HCT116 (cell line): ENCODE measurements around the gene TSPAN14. TPM values are rescaled to one million over a fixed set of nuclear protein-coding genes. Genes with fewer than 3 reads are reported as not detected.

Experiments
- ATAC-seq: fragments of 200-7000 bp; cut with Tn5 transposase; 2 replicates; pipeline ENCODE4 v1.9.1; 2020; ENCODE audit warnings: mild to moderate bottlenecking, moderate library complexity
- BruUV-seq: library from RNA; stranded (reverse); fragments of 400-500 nt; replicated peaks from 2 replicates; lab custom pipeline; 2021; lab: Mats Ljungman, UMichigan
- CTCF ChIA-PET: fragments of 300-600 bp; sonication (Branson Sonifier 250); formaldehyde crosslinking; loops from one replicate; lab custom pipeline; 2021; ENCODE audit warnings: antibody characterized with exemption; lab: Charles Lee
- POLR2A ChIA-PET: fragments of 300-600, 350-600 bp; sonication (Branson Sonifier 250); formaldehyde crosslinking; loops from one replicate; lab custom pipeline; 2021; ENCODE audit warnings: antibody characterized with exemption; lab: Charles Lee
- RAD21 ChIA-PET, 2 experiments: fragments of 300-600 bp; sonication (Branson Sonifier 250); formaldehyde crosslinking; loops; one replicate each; lab custom pipeline; 2023; ENCODE audit warnings: low total read pairs in 2 of 2; ENCODE audit not compliant: uncharacterized antibody in 2 of 2, unreplicated experiment in 2 of 2, low non-redundant PET in 1 of 2; lab: Charles Lee
- DNase-seq: peaks from one replicate; pipeline ENCODE4 v3.0.0-alpha.2; 2010; ENCODE audit warnings: low read depth, low spot score
- H2AFZ ChIP-seq: fragments of 200-600 bp; shearing (Covaris generic), sonication (generic); 2 replicates; pipeline ENCODE4 v1.6.1; 2017; ENCODE audit warnings: low read depth, mixed run types, mixed read lengths, antibody characterized with exemption, low read length; ENCODE audit not compliant: poor library complexity, severe bottlenecking
- H3K27ac ChIP-seq: 2 replicates; pipeline ENCODE4 v1.5.1; 2012; ENCODE audit warnings: low read depth, low read length
- H3K27me3 ChIP-seq: fragments of 200-600 bp; sonication (generic); 2 replicates; pipeline ENCODE4 v1.6.1; 2016; ENCODE audit warnings: mixed run types, low read length, mixed read lengths; ENCODE audit not compliant: insufficient read depth
- H3K36me3 ChIP-seq, 2 experiments: fragments of 200-500 bp in 1 of 2; fragments of 200-600 bp in 1 of 2; sonication (Bioruptor generic) in 1 of 2; sonication (generic) in 1 of 2; 2 replicates each; pipeline versions ENCODE4 v1.5.1 to v1.6.1; 2014 to 2016; ENCODE audit warnings: low read length in 2 of 2, inconsistent platforms in 1 of 2, mixed read lengths in 1 of 2, mixed run types in 1 of 2; ENCODE audit not compliant: insufficient read depth in 2 of 2, control insufficient read depth in 1 of 2
- H3K4me1 ChIP-seq, 2 experiments: fragments of 200-600 bp in 1 of 2; sonication (generic) in 1 of 2; 2 replicates each; pipeline versions ENCODE4 v1.5.1 to v1.6.1; 2012 to 2017; ENCODE audit warnings: low read length in 2 of 2, inconsistent platforms in 1 of 2, mild to moderate bottlenecking in 1 of 2, mixed read lengths in 1 of 2, mixed run types in 1 of 2, moderate library complexity in 1 of 2; ENCODE audit not compliant: insufficient read depth in 2 of 2, control insufficient read depth in 1 of 2
- H3K4me2 ChIP-seq: fragments of 200-600 bp; sonication (generic); 2 replicates; pipeline ENCODE4 v1.6.1; 2017; ENCODE audit warnings: mixed run types, low read length, mixed read lengths
- H3K4me3 ChIP-seq, 2 experiments: fragments of 200-600 bp in 1 of 2; sonication (generic) in 1 of 2; replicated peaks in 1 of 2; 2 replicates each; pipeline ENCODE4 v1.5.1; 2011 to 2016; ENCODE audit warnings: low read length in 2 of 2, control low read depth in 1 of 2, low read depth in 1 of 2, mild to moderate bottlenecking in 1 of 2, mixed read lengths in 1 of 2, mixed run types in 1 of 2
- H3K79me2 ChIP-seq: fragments of 200-600 bp; sonication (generic); 2 replicates; pipeline ENCODE4 v1.6.1; 2017; ENCODE audit warnings: mild to moderate bottlenecking, mixed run types, low read length, moderate library complexity, mixed read lengths; ENCODE audit not compliant: insufficient read depth
- H3K9ac ChIP-seq: fragments of 200-600 bp; sonication (generic); 2 replicates; pipeline ENCODE4 v1.6.1; 2016; ENCODE audit warnings: low read length, mixed read lengths
- H3K9me2 ChIP-seq: fragments of 200-600 bp; sonication (generic), shearing (Covaris generic); 2 replicates; pipeline ENCODE4 v1.6.1; 2017; ENCODE audit warnings: mixed run types, mild to moderate bottlenecking, moderate library complexity; ENCODE audit not compliant: insufficient read depth
- H3K9me3 ChIP-seq, 2 experiments: fragments of 200-500 bp in 1 of 2; fragments of 200-600 bp in 1 of 2; sonication (Bioruptor generic) in 1 of 2; sonication (generic) in 1 of 2; 2 replicates each; pipeline ENCODE4 v1.6.1; 2014 to 2017; ENCODE audit warnings: low read length in 2 of 2, mixed read lengths in 2 of 2, inconsistent platforms in 1 of 2, low read depth in 1 of 2, mild to moderate bottlenecking in 1 of 2, mixed run types in 1 of 2, moderate library complexity in 1 of 2; ENCODE audit not compliant: control insufficient read depth in 1 of 2, insufficient read depth in 1 of 2
- H4K20me1 ChIP-seq: fragments of 200-600 bp; sonication (generic), shearing (Covaris generic); 2 replicates; pipeline ENCODE4 v1.6.1; 2017; ENCODE audit warnings: mixed run types, mild to moderate bottlenecking, moderate library complexity; ENCODE audit not compliant: insufficient read depth
- CBX3 ChIP-seq: IDR thresholded peaks from 2 replicates; pipeline ENCODE4 v1.6.1; 2012; ENCODE audit warnings: low read depth
- CEBPB ChIP-seq: IDR thresholded peaks from 2 replicates; pipeline ENCODE4 v1.6.1; 2012; ENCODE audit warnings: low read depth
- EGR1 ChIP-seq: IDR thresholded peaks from 2 replicates; pipeline ENCODE4 v1.6.1; 2012; ENCODE audit warnings: low read depth
- ELF1 ChIP-seq: IDR thresholded peaks from 2 replicates; pipeline ENCODE4 v1.6.1; 2012; ENCODE audit warnings: low read depth, borderline replicate concordance
- EZH2 ChIP-seq: fragments of 200-600 bp; sonication (generic); IDR thresholded peaks from 2 replicates; pipeline ENCODE4 v1.6.1; 2017; ENCODE audit warnings: antibody characterized with exemption, mixed run types
- FOSL1 ChIP-seq: IDR thresholded peaks from 2 replicates; pipeline ENCODE4 v1.6.1; 2012; ENCODE audit warnings: low read depth
- JUND ChIP-seq: IDR thresholded peaks from 2 replicates; pipeline ENCODE4 v1.6.1; 2012
- POLR2A ChIP-seq: IDR thresholded peaks from 2 replicates; pipeline ENCODE4 v1.7.0; 2011; ENCODE audit warnings: borderline replicate concordance; ENCODE audit not compliant: insufficient read depth, insufficient read length; ENCODE audit errors: extremely low read depth
- POLR2AphosphoS5 ChIP-seq: IDR thresholded peaks from 2 replicates; pipeline ENCODE4 v1.6.1; 2011; ENCODE audit warnings: mild to moderate bottlenecking, low read depth, low read length, moderate library complexity
- RAD21 ChIP-seq: IDR thresholded peaks from 2 replicates; pipeline ENCODE4 v1.6.1; 2012; ENCODE audit warnings: low read depth, mild to moderate bottlenecking
- SP1 ChIP-seq: IDR thresholded peaks from 2 replicates; pipeline ENCODE4 v1.6.1; 2012; ENCODE audit warnings: low read depth
- SRF ChIP-seq: IDR thresholded peaks from 2 replicates; pipeline ENCODE4 v1.6.1; 2012; ENCODE audit warnings: low read depth
- TCF7L2 ChIP-seq: IDR thresholded peaks from 2 replicates; pipeline ENCODE4 v1.7.0; 2011; ENCODE audit warnings: borderline replicate concordance, inconsistent platforms; ENCODE audit not compliant: insufficient read depth, insufficient read length; ENCODE audit errors: extremely low read depth
- ZFX ChIP-seq: fragments of 450-650 bp; IDR thresholded peaks from 2 replicates; pipeline ENCODE4 v1.6.1; 2017
- ZNF274 ChIP-seq: fragments of 200-500 bp; sonication (Bioruptor generic); IDR thresholded peaks from 2 replicates; pipeline ENCODE4 v1.6.1; 2014; ENCODE audit warnings: mild to moderate bottlenecking, low read depth, low read length, inconsistent platforms
- intact Hi-C: fragments of 100-400 bp; cut with micrococcal nuclease; formaldehyde crosslinking; loops from 2 replicates; pipeline ENCODE4 v1.10.0; 2022
- total RNA-seq: library from RNA; stranded (reverse); gene quantifications from one replicate; pipeline ENCODE4 v1.2.1, GENCODE V29; 2021; ENCODE audit not compliant: unreplicated experiment
- TF ChIP-seq, protein P1 (sequence below): IDR thresholded peaks from 2 replicates; pipeline ENCODE4 v1.6.1; 2011; ENCODE audit warnings: mild to moderate bottlenecking, low read length, moderate library complexity; ENCODE audit not compliant: insufficient replicate concordance; ENCODE audit errors: extremely low read depth
- TF ChIP-seq, protein P2 (sequence below): IDR thresholded peaks from 2 replicates; pipeline ENCODE4 v1.6.1; 2012
- TF ChIP-seq, protein P3 (sequence below): IDR thresholded peaks from 2 replicates; pipeline ENCODE4 v1.6.1; 2012; ENCODE audit warnings: low read depth

The TSPAN14 gene
- total RNA-seq, 1 experiment from 2014 or later = 86.8 TPM

DNA sequence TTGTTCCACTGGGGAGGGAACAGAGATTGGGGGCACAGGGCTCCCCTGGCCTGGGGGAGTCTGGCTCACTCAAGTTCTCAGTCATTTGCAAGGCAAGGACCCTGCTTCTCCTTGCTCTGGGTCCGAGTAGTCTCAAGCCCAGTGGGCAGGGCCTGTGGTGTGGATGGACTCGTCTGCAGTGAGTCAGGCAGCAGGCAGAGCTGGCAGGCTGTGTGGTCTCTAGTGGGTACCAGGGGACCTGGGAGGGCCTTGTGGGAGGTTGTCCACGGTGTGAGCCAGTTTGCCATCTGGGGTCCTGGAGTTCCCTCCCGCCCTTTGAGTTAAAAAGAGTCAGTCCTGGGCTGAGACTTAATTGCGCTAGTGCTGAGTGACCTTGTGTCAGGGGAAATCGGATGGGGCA lies 74.8 kb downstream of the TSPAN14 start:
- ChIA-PET POLR2A (no interaction called here), RAD21 (no interaction called here), CTCF (no interaction called here)
- DNase-seq = no peak
- Histone ChIP-seq H3K79me2 (no peaks in the 10 kb centered on the region), H3K27ac (no peak overlapping the region), H3K27me3 (no peaks in the 10 kb centered on the region), H3K4me1 (peaks cover 0 to 4% of the 10 kb centered on the region in 2 experiments; a peak in 1 of 4 replicates), H3K36me3 (no peaks in the 10 kb centered on the region), H3K4me2 (no peak overlapping the region), H3K9ac (no peak overlapping the region), H3K4me3 (no peak overlapping the region), H3K9me3 (no peaks in the 10 kb centered on the region), H2AFZ (no peak overlapping the region), H4K20me1 (no peaks in the 10 kb centered on the region), H3K9me2 (no peaks in the 10 kb centered on the region)
- no TSS peak for BruUV-seq
- intact Hi-C loops = no loop called here
- ATAC-seq = no peak
- no peak for TF ChIP-seq ZFX
- TF ChIP-seq, protein P1, sequence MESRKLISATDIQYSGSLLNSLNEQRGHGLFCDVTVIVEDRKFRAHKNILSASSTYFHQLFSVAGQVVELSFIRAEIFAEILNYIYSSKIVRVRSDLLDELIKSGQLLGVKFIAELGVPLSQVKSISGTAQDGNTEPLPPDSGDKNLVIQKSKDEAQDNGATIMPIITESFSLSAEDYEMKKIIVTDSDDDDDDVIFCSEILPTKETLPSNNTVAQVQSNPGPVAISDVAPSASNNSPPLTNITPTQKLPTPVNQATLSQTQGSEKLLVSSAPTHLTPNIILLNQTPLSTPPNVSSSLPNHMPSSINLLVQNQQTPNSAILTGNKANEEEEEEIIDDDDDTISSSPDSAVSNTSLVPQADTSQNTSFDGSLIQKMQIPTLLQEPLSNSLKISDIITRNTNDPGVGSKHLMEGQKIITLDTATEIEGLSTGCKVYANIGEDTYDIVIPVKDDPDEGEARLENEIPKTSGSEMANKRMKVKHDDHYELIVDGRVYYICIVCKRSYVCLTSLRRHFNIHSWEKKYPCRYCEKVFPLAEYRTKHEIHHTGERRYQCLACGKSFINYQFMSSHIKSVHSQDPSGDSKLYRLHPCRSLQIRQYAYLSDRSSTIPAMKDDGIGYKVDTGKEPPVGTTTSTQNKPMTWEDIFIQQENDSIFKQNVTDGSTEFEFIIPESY = no peak
- no peak for TF ChIP-seq CEBPB
- TF ChIP-seq RAD21 = no peak
- TF ChIP-seq EZH2 = no peak
- TF ChIP-seq, protein P2, sequence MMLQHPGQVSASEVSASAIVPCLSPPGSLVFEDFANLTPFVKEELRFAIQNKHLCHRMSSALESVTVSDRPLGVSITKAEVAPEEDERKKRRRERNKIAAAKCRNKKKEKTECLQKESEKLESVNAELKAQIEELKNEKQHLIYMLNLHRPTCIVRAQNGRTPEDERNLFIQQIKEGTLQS = no peak
- no peak for TF ChIP-seq CBX3
- TF ChIP-seq TCF7L2 = no peak
- TF ChIP-seq FOSL1 = no peak
- TF ChIP-seq POLR2A = no peak
- no peak for TF ChIP-seq ELF1
- TF ChIP-seq SP1 = no peak
- no peak for TF ChIP-seq ZNF274
- TF ChIP-seq JUND = no peak
- TF ChIP-seq, protein P3, sequence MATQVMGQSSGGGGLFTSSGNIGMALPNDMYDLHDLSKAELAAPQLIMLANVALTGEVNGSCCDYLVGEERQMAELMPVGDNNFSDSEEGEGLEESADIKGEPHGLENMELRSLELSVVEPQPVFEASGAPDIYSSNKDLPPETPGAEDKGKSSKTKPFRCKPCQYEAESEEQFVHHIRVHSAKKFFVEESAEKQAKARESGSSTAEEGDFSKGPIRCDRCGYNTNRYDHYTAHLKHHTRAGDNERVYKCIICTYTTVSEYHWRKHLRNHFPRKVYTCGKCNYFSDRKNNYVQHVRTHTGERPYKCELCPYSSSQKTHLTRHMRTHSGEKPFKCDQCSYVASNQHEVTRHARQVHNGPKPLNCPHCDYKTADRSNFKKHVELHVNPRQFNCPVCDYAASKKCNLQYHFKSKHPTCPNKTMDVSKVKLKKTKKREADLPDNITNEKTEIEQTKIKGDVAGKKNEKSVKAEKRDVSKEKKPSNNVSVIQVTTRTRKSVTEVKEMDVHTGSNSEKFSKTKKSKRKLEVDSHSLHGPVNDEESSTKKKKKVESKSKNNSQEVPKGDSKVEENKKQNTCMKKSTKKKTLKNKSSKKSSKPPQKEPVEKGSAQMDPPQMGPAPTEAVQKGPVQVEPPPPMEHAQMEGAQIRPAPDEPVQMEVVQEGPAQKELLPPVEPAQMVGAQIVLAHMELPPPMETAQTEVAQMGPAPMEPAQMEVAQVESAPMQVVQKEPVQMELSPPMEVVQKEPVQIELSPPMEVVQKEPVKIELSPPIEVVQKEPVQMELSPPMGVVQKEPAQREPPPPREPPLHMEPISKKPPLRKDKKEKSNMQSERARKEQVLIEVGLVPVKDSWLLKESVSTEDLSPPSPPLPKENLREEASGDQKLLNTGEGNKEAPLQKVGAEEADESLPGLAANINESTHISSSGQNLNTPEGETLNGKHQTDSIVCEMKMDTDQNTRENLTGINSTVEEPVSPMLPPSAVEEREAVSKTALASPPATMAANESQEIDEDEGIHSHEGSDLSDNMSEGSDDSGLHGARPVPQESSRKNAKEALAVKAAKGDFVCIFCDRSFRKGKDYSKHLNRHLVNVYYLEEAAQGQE = no peak
- no peak for TF ChIP-seq POLR2AphosphoS5
- TF ChIP-seq EGR1 = no peak
- TF ChIP-seq SRF = no peak
